ENCODE data around the gene G3BP1.

- no peak for TF ChIP-seq CTCF (IDR thresholded peaks at IDR 0.05)
- no peak for TF ChIP-seq POLR2A (IDR thresholded peaks at IDR 0.05)
Measured at GRCh38 chr5:151779531-151780125, 7.9 kb downstream of the G3BP1 start.

Data from Peyer's patch (tissue), 4 donors.